Immature natural killer cell (primary cell): ENCODE measurements around the gene PRDX6. TPM values are rescaled to one million over a fixed set of nuclear protein-coding genes. Genes with fewer than 3 reads are reported as not detected.

Experiments used
- polyA plus RNA-seq, 3 donors: library from polyadenylated mRNA; unstranded; fragments of 300-500 nt; fragmentation: Illumina TruSeq; gene quantifications; one replicate each; pipeline ENCODE4 v1.2.3, GENCODE V29; 2021

The PRDX6 gene
- polyA plus RNA-seq, 3 donors from 2014 or later, result 104 to 138 (median 108) TPM

Other genes with a start within 250 kb of the PRDX6 start
- gene SLC9C2, start 125.7 kb downstream of the PRDX6 start, polyA plus RNA-seq, result not detected
- not detected for gene TEX50, start 158.0 kb downstream of the PRDX6 start, polyA plus RNA-seq
- gene ANKRD45, start 192.5 kb downstream of the PRDX6 start, polyA plus RNA-seq, result not detected
- gene KLHL20, start 237.6 kb downstream of the PRDX6 start, polyA plus RNA-seq, result 10 to 100 TPM; 13.2 to 19.3 (median 16.6) TPM